ENCODE results near the gene CDH4.

CDH4 gene

GRCh38 chr20:61885759-61886715 lies 634.0 kb downstream of the CDH4 start:
- H3K27ac ChIP-seq: no peak overlapping the region
- POLR2A ChIA-PET (ENCODE audit: low non-redundant PET): no interaction called here
- DNase-seq (ENCODE audit: low spot score): no peak
- TF ChIP-seq, protein P1, sequence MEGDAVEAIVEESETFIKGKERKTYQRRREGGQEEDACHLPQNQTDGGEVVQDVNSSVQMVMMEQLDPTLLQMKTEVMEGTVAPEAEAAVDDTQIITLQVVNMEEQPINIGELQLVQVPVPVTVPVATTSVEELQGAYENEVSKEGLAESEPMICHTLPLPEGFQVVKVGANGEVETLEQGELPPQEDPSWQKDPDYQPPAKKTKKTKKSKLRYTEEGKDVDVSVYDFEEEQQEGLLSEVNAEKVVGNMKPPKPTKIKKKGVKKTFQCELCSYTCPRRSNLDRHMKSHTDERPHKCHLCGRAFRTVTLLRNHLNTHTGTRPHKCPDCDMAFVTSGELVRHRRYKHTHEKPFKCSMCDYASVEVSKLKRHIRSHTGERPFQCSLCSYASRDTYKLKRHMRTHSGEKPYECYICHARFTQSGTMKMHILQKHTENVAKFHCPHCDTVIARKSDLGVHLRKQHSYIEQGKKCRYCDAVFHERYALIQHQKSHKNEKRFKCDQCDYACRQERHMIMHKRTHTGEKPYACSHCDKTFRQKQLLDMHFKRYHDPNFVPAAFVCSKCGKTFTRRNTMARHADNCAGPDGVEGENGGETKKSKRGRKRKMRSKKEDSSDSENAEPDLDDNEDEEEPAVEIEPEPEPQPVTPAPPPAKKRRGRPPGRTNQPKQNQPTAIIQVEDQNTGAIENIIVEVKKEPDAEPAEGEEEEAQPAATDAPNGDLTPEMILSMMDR (conservative IDR thresholded peaks at IDR 0.05; ENCODE audit: low read depth): no peak
- CTCF ChIA-PET: interaction anchor here (0.8 to 2.0 kb wide), 7 partner anchors 9 to 257 kb away, joined by 3 to 15 read pairs (median 5); no protein-coding TSS in a partner anchor

DNA sequence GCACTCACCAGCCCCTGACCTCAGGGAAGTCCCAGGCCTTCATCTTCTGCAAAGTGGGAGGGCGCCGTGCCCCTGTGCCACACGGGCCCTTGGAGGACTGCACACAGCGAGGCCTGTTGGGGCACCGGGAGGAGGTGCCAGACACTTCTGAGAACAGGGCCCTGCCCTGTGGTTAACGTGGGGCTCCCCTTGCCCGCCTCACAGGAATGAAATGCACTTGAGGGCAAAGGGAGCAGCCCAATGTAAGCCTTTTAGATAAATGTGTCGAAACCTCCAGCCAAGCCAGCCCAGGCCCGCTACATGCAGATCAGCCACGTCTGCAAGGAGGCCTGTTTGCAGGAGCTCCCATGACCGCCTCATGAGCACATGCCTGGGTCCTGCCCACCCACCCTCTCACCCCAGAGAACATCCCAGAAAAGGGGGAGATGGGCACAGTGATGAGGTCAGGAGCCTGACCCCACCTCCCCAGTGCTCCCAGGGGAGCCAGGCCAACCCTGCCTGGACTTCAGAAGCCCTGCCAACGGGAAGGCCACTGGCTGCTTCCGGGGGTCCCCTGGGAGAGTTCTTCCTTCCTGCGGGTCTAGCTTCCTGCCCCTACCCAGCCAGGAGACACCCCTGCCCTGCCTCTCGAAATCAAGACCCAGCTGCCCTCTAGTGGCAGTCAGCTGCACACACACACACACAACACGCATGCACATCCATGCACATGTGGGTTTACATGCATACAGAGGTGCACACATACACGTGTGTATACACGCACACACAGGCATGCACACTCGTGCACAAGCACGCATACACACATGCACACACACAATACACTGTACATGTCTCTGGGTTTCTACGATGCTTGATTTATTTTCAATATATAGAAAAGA lies 634.9 kb downstream of the CDH4 start:
- no peak overlapping the region for H3K27ac ChIP-seq
- TF ChIP-seq, protein P1 (conservative IDR thresholded peaks at IDR 0.05; ENCODE audit: low read depth): peak; percentile 97
- DNase-seq (ENCODE audit: low spot score): peak; percentile 65
- CTCF ChIA-PET: interaction anchor here (0.6 to 2.0 kb wide), 23 partner anchors 8 to 1829 kb away, joined by 3 to 15 read pairs (median 3); no protein-coding TSS in a partner anchor
- POLR2A ChIA-PET (ENCODE audit: low non-redundant PET): no interaction called here

DNA sequence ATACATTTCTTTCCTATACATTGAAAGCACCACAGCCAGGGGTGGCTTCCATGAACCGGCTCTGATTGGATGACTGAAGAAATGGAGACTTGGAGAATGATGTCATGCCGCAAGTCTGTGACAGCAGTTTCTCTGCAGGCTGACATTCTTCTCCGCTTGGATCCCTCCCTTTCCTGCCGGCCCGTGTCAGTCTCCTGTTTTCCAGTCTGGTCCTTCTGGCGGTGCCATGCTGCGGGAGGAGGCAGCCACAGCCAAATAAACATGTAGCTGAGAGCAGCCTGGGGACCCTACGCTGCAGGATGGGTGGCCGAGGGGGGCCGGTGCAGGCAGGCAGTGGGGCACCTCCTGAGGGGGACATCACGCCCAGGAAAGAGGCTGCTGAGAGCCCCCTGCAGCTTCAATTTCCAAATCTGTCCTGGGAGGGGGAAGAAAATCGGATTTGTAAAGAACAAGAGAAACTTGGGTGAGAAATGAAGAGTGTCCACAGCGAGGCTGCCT lies 635.6 kb downstream of the CDH4 start:
- no peak overlapping the region for H3K27ac ChIP-seq
- no peak for DNase-seq (ENCODE audit: low spot score)
- ChIA-PET CTCF (interaction anchor here (0.6 to 2.0 kb wide), 23 partner anchors 8 to 1830 kb away, joined by 3 to 15 read pairs (median 3); no protein-coding TSS in a partner anchor), POLR2A (ENCODE audit: low non-redundant PET) (no interaction called here)
- TF ChIP-seq, protein P1 (conservative IDR thresholded peaks at IDR 0.05; ENCODE audit: low read depth): peak; percentile 64

- ChIA-PET CTCF (interaction anchor here (0.6 to 1.9 kb wide), 12 partner anchors 8 to 661 kb away, joined by 3 to 11 read pairs (median 3); no protein-coding TSS in a partner anchor), POLR2A (ENCODE audit: low non-redundant PET) (no interaction called here)
- DNase-seq (ENCODE audit: low spot score): no peak
- no peak overlapping the region for H3K27ac ChIP-seq
- TF ChIP-seq, protein P1 (conservative IDR thresholded peaks at IDR 0.05; ENCODE audit: low read depth): no peak
These were observed 636.2 kb downstream of the CDH4 start for GRCh38 chr20:61888101-61888865.

DNA sequence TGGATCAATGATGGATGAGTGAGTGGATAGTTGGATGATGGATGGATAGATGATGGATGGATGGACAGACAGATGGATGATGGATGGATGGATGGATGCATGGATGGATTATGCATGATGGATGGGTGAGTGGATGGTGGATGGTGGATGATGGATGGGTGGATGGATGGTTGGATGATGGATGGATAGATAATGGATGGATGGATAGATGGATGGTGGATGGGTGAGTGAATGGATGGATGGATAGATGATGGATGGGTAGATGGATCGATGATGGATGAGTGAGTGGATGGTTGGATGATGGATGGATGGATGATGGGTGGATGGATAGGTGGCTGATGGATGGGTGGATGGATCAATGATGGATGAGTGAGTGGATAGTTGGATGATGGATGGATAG lies 637.6 kb downstream of the CDH4 start:
- CTCF ChIA-PET: no interaction called here
- DNase-seq (ENCODE audit: low spot score): no peak
- H3K27ac ChIP-seq: no peak overlapping the region
- TF ChIP-seq, protein P1 (conservative IDR thresholded peaks at IDR 0.05; ENCODE audit: low read depth): no peak
- POLR2A ChIA-PET (ENCODE audit: low non-redundant PET): no interaction called here
